HG03575 (cell line): ENCODE data around the gene ANKRA2.

ENCODE experiments used
- ATAC-seq: cut with Tn5 transposase; IDR thresholded peaks from one replicate; pipeline ENCODE4 v1.9.1; 2021; ENCODE audit not compliant: unreplicated experiment, insufficient number of reproducible peaks, low FRiP score; ENCODE audit errors: extremely low read depth

Gene ANKRA2

DNA sequence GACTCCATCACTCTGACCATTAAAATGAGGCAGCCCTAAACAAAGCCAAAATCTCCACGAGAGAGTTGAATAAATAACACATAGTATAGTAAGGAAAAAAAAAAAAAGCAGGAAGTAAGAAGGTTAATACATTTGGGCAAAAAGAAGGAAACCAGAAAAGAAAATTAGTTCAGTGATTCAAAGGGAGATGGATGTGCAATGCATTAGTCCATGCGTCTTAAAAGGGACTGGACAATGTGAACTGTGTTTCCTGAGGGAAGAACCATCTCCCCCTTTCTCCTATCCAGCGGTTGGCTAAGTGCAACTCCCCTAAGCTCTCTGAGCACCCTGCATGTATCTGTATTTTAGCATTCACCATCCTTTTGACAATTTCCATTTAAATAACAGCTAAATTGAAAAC is 1.4 kb downstream of the ANKRA2 start:
- no peak for ATAC-seq

DNA sequence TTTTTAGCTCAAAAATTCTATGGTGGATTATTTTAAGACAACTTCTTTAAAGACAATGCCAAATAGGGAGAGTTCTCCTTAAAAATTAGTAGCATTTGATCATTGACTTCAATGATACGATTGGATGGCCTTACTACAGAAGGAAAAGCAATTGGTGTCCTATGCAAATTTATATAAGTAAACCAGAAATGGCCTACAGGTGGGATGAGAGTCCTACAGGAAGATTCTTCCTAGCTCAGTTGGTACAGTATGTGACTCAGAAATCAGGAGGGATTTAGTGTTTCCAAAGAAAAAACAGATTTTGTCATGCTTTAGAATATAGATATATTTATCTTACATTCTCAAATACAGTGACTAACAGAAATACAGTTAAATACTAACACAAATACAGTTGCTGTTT is 6.5 kb downstream of the ANKRA2 start:
- ATAC-seq: no peak

DNA sequence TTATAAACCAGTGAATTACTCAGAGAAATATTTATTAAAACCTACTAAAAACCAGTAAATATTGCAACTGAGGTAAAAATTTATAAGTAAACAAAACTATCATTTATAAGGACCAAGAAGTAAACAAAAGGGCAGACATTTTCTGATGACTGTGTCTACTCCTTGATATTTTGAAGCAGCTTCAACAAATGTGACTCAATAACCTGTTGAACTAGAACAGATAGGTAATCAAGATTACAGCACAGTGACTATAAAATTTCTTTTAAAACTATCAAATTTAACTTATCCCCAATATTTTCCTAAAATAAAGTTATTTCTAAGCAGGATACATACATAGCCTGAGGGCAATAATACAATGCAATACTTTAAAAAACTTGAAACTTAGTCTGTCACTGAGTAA is 12.8 kb downstream of the ANKRA2 start:
- ATAC-seq: no peak

DNA sequence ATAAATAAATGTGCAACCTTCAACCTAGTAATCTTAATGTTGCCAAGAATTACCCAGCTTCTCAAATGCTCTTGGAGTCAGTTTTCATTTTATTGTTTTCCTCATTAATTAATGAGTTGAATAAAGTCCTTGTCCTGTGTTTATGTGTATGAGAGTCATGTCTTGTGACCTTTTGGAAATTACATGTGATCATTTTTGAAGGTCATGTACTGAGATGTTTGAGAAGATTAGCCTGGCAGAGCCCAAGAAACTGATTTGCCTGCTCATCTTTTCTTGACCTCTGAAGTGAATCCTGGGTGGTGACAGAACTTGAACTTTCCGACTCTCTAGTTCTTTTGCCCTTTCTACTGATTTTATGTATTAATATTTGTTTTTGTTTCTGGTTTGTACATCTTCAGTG is 15.4 kb downstream of the ANKRA2 start:
- no peak for ATAC-seq

DNA sequence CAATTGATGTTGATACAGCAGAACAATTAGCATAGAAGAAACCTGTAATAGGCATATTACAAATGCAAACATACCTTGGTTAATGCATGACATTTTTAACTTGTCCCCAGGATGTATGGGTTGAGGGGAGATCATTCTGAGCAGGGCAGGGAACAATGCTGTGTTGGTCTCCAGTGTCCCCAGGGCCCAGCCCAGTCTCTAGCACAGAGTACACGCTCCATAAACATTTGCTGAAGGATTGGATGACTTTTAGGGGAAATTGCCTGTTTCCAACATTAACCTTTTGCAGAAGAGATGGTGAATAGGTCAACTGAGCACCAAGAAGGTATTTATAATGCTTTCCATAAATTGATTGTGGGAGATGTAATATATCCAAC is 20.0 kb downstream of the ANKRA2 start:
- no peak for ATAC-seq

DNA sequence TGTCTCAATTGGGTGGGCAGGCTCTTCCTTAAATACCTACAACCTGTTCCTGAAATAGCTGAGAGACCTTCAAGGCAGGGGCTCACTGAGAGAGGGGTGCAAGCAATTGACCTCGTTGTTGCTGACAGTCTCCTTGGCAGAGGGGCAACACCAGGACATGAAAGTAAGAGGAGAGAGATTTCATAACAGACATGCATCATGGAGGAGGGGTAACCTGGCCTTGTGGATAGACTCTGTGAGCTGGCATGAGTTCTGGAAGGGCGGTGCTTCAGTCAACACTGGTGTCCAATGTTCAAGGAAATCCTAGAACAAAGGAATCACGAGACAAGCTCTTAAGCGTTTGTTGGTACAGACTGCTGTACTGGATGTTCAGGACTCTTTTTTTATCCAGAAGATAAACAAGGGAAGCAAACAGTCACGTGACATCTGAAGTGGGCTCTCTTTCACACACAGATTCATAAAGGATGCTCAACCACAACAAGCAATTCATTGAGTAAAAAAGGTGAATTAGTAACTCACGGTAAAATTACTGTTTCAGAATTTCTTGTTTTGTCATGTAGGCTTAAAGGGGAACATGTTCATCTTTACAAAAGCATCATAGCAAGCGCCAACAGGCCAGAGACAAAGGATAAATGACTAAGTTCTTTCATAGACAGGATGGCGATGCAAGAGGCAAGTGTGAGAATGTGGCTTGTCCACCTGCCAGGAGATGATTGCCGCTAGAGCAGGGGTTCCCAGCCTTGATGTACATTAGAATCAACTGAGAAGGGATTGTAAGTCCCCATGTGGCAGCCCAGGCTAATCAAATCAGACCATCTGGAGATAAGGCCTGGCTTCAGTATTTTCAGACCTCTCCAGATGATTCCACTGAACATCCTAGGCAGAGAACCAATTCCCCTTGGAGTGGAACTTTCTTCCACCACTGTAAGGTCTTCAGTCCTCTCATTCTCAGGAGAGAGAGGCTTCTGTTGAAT is 20.7 kb downstream of the ANKRA2 start:
- no peak for ATAC-seq

DNA sequence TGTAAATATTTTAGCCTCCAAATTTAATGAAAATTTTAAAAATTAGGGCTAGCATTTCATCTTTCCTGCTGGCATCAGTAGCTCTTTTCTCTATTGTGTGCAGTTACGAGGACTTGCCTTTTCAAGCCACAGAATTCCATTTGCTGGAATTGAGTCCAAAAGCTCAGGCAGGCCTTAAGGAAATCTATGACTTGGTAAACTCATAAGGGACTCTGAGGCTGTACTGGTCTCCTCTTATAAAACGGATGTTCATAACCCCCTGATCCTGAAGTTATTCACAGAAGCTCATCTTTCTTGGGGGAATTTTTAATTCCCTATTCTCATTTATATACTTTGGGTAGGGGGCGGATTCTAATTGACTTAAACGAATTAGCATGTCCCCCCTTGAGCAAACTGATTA is 23.4 kb downstream of the ANKRA2 start:
- no peak for ATAC-seq

DNA sequence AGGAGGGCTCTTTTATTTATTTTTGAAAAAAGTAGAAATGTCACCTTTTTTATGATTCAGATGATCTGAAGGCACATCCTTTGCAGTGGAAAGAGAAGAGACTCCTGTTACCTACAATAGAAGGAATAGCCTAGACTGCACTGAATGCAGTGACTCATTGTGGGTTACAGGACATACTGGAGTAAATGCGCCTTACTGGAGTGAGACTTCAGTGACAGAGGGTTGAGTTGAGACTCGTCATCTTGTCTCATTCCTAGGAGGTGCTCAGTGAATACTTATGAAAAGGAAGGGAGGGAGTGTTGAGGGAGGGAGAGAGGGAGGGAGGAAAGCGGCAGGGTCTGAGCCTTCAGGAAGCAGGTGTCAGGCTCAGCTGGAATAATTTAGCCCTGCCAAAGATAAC is 25.2 kb downstream of the ANKRA2 start:
- ATAC-seq: no peak

DNA sequence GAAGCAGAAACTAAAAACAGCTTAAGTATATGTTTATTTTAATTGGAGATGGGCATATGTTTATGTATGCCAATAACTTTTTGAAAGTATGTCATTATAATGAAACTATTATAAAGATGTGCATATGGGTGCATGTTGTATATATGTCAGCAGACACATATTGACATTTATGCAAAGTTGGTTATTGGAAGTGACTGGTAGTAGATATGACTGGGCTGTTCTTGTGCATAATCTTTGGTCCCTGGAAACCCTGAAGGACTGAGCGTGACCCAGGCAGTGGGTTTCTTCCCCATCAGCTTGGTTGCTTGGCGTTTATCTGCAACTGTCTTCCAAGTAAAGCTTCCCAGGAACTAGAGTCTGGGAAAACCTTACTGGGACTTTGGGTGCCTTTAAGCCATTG is 25.7 kb downstream of the ANKRA2 start:
- ATAC-seq: no peak

DNA sequence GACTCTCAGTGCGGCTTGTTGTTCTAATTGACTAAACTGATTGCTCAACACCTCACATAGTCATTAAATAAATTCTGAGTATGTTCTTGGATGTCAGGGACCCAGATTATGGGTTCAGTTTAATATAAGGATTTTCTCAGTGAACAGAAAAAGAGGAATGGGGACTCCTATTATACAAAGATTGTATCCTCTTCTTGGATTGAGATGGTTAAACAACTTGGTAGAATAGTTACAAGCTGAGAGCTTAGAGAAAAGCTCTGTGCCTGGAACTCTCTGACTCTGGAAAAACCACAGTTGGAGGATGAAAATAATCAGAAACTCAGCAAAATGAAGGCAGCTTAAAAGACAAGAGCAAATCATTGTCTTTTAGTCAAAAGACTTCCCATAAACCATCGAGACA is 30.5 kb downstream of the ANKRA2 start:
- no peak for ATAC-seq

DNA sequence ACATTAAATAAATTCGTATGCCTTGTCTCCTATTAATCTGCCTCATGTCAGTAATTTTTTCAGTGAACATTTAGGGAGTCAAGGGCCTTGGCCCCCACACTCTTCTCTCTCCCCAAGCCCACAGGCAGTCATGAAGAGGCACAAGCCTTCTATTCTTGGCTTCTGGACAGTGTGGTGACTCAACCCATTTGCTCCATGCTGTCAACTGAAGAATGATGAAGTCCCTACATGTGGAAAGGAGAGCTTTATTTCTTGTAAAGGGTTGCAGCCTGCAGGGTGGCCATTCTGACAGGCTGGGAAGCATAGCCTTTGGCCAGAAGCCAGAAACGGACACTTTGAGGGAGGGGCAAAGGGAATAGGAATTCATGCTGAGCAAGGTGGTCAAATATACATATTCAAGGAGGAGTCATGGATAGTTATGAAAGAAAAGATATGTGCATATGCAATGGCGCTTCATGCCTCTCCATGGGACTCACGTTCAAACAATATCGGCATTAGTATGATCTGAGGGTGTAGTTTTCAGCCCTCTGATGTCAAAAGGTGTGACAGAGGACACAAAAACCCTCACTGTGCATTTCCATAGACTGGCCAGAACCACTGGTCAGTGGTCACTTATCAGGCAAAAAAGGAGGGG is 31.3 kb downstream of the ANKRA2 start:
- ATAC-seq: no peak

DNA sequence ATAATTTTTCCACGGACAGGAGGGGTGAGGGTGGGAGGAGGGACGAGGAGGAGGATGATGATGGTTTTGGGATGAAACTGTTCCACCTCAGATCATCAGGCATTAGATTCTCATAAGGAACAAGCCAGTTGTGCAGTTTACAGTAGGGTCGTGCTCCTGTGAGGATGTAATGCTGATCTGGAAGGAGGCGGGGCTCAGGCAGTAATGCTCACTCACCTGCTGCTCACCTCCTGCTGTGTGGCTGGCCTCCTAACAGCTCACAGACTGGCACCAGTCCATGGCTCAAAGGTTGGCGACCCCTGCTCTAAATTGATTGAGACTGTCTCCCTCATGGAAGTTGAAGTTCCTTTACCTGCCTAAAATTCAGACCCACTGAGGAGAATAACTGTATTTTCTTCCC is 33.2 kb downstream of the ANKRA2 start:
- no peak for ATAC-seq

DNA sequence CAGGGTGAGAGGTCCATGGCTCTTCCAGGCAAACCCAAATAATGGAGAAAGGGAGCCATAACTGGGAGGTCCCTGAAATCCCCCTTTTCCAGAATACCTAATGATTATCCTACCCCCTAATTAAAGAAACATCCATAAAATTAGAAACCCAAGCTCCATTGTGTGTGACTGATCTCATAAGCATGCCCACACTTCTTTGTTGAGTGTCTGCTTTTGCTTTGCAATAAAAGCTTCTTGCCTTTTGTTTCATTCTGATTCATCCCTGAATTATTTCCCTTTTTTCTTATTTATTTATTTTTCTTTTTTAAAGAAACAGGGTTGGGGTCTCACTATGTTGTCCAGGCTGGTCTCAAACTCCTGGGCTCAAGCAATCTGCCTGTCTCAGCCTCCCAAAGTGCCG is 34.1 kb downstream of the ANKRA2 start:
- ATAC-seq: no peak

DNA sequence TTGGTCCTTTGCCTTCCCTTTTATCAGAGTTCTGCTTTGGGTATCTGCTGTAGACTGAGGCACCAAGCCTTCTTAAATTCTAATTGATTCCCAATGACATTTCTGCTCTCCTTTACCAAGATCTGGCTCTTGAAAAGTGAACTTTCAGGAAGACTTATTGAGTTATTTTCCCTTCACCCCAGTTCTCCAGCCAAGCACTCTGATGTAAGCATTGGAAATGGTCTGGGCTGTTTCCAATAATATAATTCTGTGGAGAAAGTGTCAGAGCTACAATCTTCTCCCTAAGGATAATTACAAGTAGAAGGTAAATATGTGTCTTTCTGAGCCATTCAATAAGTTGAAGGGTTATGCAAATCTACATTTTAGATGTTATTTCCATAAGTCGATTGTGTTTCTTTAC is 36.4 kb downstream of the ANKRA2 start:
- no peak for ATAC-seq

DNA sequence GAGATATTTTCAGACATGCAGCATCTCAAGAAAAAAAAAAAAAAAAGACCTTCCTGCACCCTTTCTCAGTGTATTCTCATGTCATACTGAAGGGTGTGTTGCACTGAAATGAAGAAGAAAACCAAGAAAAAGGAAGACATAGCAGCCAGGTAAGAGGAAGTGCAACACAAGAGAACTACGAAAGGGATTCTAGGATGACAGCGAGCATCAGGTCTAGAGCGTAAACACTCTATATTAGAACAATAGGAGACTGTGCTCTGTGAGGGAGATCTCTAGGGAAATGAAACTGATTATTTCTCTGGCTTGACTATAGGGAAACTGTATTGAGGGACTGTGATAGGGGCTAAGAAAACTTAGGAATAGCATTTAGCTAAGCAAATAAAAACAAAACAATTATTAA is 37.2 kb downstream of the ANKRA2 start:
- no peak for ATAC-seq

DNA sequence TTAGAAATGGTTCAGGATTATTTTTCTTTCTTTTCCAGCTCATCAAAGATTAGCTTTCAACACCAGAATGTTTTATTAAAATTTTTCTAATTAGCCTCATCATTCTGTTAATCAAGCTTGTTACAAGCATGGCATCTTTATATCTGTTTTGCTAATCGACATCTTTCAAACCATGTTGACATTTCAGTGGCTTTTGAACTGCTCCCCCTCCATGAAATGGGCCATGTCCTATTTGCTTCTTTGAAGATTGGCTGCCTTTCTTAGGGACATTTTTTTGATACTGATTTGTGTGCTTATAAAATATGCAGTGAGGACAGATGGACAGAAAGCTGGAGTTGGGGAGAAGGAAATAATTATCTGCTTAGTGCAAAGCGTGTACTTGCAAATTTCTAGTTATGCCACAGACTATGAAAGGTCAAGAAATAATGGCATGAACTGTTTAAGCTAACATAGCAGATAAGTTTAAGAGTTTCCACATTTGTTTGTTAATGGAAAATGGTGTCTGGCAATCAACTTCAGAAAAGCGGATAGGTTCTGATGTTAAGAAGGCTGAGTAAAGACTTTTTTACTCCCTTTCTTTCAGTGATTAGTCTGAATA is 39.7 kb downstream of the ANKRA2 start:
- ATAC-seq: no peak

DNA sequence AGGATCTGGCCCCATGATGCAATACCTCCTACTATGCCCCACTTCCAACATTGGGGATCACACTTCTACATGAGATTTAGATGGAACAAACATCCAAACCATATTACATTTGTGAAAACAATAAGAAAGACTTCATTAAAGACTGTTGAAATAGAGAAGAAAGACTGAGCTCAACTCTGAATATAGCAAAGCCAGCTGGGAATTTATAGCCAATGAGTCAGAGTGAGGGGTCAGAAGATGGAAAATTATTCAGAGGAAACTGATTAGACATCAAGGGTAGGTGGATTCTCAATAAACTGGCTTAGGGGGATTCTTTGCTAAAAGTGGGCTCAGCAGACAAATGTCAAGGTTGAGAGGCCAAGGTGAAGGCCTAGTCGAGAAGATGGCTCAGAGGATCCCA is 41.6 kb downstream of the ANKRA2 start:
- ATAC-seq: no peak

DNA sequence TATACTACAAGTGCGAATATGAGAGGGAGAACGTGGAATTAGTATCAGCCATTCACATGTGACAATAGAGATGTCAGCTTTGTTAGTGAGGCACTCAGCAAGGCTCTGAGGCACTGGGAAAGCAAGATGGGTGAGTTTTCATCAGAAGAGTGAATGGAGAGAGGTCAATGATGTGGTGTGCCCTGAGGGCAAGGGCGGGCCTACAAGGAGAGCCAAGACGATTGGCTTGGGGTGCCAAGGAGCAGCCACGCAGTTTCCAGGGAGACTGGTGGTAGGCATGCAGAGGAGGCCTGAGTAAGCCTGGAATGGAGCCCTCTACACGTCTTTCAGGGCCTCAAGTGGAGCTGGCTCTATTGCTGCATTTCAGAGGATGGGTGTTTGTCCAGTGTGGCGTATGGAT is 42.5 kb downstream of the ANKRA2 start:
- no peak for ATAC-seq

DNA sequence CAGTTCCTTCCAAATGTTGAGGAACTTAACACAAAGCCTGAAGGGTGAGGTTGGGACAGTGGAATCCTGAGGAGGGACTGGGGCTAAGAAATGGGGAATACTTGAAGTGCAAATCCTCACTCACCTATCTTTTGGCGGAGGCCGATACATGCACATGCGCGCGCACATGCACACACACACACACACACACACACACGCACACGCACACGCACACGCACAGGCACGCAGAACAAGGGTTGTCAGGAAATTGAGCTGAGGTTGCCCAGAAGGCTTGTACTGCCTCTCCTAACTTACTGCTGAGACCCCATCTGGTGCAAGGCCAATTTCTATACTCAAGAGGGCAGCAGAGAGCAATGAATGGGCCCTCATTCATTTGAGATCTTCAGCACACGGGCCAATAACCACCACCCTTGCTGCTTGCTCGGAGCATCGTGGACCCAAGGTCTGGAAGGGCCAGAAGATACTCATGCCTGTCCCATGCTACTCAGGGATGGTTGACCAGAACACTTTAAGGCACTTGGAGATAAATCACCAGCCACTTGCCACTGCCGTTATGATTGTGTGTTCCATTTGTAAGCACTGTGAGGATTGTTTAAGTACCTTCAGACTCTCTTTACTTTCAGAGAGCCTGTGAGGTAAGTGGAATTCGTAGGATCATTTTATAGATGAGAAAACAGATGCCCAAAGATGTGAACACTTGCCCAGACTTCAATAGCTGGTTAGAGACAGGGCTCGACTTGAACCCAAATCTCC is 45.7 kb downstream of the ANKRA2 start:
- ATAC-seq: no peak

DNA sequence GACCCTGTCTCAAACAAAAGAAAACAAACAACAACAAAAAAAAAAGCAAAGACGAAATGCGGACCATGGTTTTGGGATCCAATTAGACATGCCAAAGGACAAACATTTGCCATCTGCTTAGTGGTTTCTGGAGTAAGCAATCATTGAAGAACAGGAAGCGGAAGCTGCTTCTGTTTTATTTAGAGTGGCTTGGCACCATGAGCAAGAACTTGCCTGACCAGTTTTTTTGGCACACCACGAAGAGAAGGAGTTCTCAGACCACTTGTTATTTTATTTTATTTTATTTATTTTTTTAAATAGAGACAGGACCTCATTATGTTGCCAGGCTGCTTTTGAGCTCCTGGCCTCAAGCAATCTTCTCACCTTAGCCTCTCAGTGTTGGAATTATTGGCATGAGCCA is 50.2 kb downstream of the ANKRA2 start:
- no peak for ATAC-seq
